ENCODE results near the gene ASAP3. TPM values are rescaled to one million over a fixed set of nuclear protein-coding genes. Genes with fewer than 3 reads are reported as not detected.

ASAP3 gene
- total RNA-seq, 1 donor from 2014 or later, result 3.9 TPM

DNA sequence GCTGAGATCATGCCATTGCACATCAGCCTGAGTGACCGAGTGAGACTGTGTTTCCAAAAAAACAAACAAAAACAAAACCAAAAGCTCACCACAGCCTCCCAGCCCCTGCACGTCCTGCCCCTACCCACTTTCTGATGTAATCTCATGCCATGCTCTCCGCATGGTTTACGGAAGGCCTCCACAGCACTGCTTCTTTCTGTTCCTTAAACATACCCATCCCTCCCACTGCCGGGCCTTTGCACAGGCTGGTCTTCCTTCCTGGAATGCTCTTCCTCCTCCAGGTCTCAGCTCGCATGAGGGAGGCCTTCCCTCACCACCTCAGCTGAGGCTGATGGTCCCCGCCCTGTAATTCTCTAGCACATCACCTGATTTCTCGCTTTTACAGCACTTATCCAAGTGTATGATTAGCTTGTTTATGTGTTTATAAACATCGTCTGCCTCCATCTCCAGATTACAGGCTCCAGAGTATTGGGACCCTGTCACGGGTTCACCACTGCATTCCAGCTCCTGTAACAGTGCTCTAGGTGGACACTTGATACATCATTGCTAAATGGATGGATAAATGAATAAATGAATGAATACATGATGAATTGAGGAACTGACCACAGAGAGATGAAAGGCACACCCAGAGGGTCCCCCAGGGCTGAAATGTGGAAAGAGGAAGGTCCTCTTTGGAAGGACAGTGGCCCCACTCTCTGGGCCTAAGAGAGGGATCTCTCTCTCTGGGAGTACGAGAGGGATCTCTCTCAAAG, 81.5 kb downstream of the ASAP3 start:
- Histone ChIP-seq H3K4me2 (no peak overlapping the region), H3K9me3 (ENCODE audit: low read depth) (no peaks in the 10 kb centered on the region), H3K79me2 (ENCODE audit: low read depth) (no peaks in the 10 kb centered on the region), H3K9ac (no peak overlapping the region), H3K36me3 (no peaks in the 10 kb centered on the region), H3K4me1 (no peaks in the 10 kb centered on the region), H3K4me3 (no peak overlapping the region), H3K27me3 (peaks cover 98% of the 10 kb centered on the region), H2AFZ (replicated peaks) (no peak overlapping the region), H3K27ac (no peak overlapping the region), H3F3A (ENCODE audit: low read depth) (no peaks in the 10 kb centered on the region), H4K20me1 (ENCODE audit: low read depth) (no peaks in the 10 kb centered on the region)
- Mint-ChIP-seq H3K36me3 (no peaks in the 10 kb centered on the region), H3K9me3 (no peaks in the 10 kb centered on the region), H3K4me3 (no peak overlapping the region), H3K27ac (no peak overlapping the region), H3K27me3 (ENCODE audit: insufficient read depth, low read depth) (peaks cover 2% of the 10 kb centered on the region), H3K4me1 (peaks cover 18% of the 10 kb centered on the region)
- DNase-seq (ENCODE audit: low spot score), result no peak
- no peak for TF ChIP-seq EZH2phosphoT487 (IDR thresholded peaks at IDR 0.05)
- no peak for TF ChIP-seq EZH2 (IDR thresholded peaks at IDR 0.05)
- TF ChIP-seq, protein P1, sequence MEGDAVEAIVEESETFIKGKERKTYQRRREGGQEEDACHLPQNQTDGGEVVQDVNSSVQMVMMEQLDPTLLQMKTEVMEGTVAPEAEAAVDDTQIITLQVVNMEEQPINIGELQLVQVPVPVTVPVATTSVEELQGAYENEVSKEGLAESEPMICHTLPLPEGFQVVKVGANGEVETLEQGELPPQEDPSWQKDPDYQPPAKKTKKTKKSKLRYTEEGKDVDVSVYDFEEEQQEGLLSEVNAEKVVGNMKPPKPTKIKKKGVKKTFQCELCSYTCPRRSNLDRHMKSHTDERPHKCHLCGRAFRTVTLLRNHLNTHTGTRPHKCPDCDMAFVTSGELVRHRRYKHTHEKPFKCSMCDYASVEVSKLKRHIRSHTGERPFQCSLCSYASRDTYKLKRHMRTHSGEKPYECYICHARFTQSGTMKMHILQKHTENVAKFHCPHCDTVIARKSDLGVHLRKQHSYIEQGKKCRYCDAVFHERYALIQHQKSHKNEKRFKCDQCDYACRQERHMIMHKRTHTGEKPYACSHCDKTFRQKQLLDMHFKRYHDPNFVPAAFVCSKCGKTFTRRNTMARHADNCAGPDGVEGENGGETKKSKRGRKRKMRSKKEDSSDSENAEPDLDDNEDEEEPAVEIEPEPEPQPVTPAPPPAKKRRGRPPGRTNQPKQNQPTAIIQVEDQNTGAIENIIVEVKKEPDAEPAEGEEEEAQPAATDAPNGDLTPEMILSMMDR (IDR thresholded peaks at IDR 0.05), result no peak

DNA sequence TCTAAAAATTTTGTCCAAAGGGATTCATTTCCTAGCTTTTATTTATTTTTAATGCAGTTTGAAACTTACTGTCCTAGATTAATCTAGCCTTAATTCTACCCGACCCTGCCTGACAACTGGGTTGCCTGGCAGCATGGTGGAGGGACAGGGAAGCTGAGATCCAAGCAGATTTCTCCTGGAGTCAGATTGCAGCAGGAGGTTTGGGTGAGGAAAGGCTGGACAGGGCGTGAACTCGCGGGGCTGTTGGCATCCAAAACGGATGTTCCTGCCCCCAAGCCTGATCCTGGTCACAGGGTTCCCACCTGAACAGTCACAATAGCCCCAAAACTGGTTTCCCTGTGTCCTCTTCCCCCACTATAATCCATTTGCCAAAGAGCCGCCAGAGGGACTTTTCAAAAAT, 82.7 kb downstream of the ASAP3 start:
- Mint-ChIP-seq H3K4me3 (no peak overlapping the region), H3K36me3 (peaks cover 3% of the 10 kb centered on the region), H3K4me1 (peaks cover 23% of the 10 kb centered on the region), H3K27ac (no peak overlapping the region), H3K9me3 (no peaks in the 10 kb centered on the region), H3K27me3 (ENCODE audit: insufficient read depth, low read depth) (peaks cover 7% of the 10 kb centered on the region)
- no peak for TF ChIP-seq EZH2 (IDR thresholded peaks at IDR 0.05)
- TF ChIP-seq, protein P1 (IDR thresholded peaks at IDR 0.05), result no peak
- no peaks in the 10 kb centered on the region for H4K20me1 ChIP-seq (ENCODE audit: low read depth)
- H3K4me1 ChIP-seq, result no peaks in the 10 kb centered on the region
- H3F3A ChIP-seq (ENCODE audit: low read depth), result no peaks in the 10 kb centered on the region
- no peak overlapping the region for H3K9ac ChIP-seq
- no peak overlapping the region for H3K4me3 ChIP-seq
- H3K79me2 ChIP-seq (ENCODE audit: low read depth), result no peaks in the 10 kb centered on the region
- H3K27me3 ChIP-seq, result peaks cover 98% of the 10 kb centered on the region
- no peak overlapping the region for H3K27ac ChIP-seq
- H3K9me3 ChIP-seq (ENCODE audit: low read depth), result no peaks in the 10 kb centered on the region
- no peak overlapping the region for H3K4me2 ChIP-seq
- no peak overlapping the region for H2AFZ ChIP-seq (replicated peaks)
- DNase-seq (ENCODE audit: low spot score), result no peak
- H3K36me3 ChIP-seq, result no peaks in the 10 kb centered on the region

GRCh38 chr1:23400324-23401114, 83.5 kb downstream of the ASAP3 start:
- Histone ChIP-seq H3K9me3 (ENCODE audit: low read depth) (no peaks in the 10 kb centered on the region), H3K27me3 (peaks cover 98% of the 10 kb centered on the region), H3K4me1 (peaks cover under 1% of the 10 kb centered on the region), H2AFZ (replicated peaks) (no peak overlapping the region), H3K9ac (no peak overlapping the region), H3K27ac (no peak overlapping the region), H3K79me2 (ENCODE audit: low read depth) (no peaks in the 10 kb centered on the region), H3K4me2 (no peak overlapping the region), H3F3A (ENCODE audit: low read depth) (peaks cover 5% of the 10 kb centered on the region), H3K4me3 (no peak overlapping the region), H3K36me3 (no peaks in the 10 kb centered on the region), H4K20me1 (ENCODE audit: low read depth) (no peaks in the 10 kb centered on the region)
- peaks cover 5% of the 10 kb centered on the region for H3K36me3 Mint-ChIP-seq
- no peak for DNase-seq (ENCODE audit: low spot score)
- H3K27ac Mint-ChIP-seq, result no peak overlapping the region
- TF ChIP-seq EZH2phosphoT487 (IDR thresholded peaks at IDR 0.05) (no peak), EZH2 (IDR thresholded peaks at IDR 0.05) (no peak)
- TF ChIP-seq, protein P1 (IDR thresholded peaks at IDR 0.05), result no peak
- H3K27me3 Mint-ChIP-seq (ENCODE audit: insufficient read depth, low read depth), result peaks cover 7% of the 10 kb centered on the region
- peaks cover 26% of the 10 kb centered on the region for H3K4me1 Mint-ChIP-seq
- H3K9me3 Mint-ChIP-seq, result no peaks in the 10 kb centered on the region
- H3K4me3 Mint-ChIP-seq, result peak overlapping the region; percentile 19

Measured in neural progenitor cell (in vitro differentiated cells).